HG02610 (cell line): ENCODE results near the gene GMDS.

ENCODE experiments used
- ATAC-seq: cut with Tn5 transposase; IDR thresholded peaks from one replicate; pipeline ENCODE4 v1.9.1; 2021; ENCODE audit warnings: mild to moderate bottlenecking, moderate library complexity; ENCODE audit not compliant: unreplicated experiment

GMDS gene

GRCh38 chr6:1871724-1872315 is 373.6 kb downstream of the GMDS start:
- no peak for ATAC-seq

GRCh38 chr6:1870932-1871331 is 374.5 kb downstream of the GMDS start:
- no peak for ATAC-seq

- no peak for ATAC-seq
Observed at GRCh38 chr6:1870251-1870650, 375.2 kb downstream of the GMDS start.

GRCh38 chr6:1869769-1870168 is 375.6 kb downstream of the GMDS start:
- ATAC-seq, result no peak

GRCh38 chr6:1869308-1869707 is 376.1 kb downstream of the GMDS start:
- no peak for ATAC-seq

- ATAC-seq, result peak; percentile 84
Observed at GRCh38 chr6:1868561-1869261, 376.7 kb downstream of the GMDS start.

GRCh38 chr6:1867197-1867596 is 378.2 kb downstream of the GMDS start:
- ATAC-seq, result no peak

- ATAC-seq, result no peak
Observed at GRCh38 chr6:1865585-1865984, 379.8 kb downstream of the GMDS start.

GRCh38 chr6:1864496-1864895 is 380.9 kb downstream of the GMDS start:
- ATAC-seq, result no peak

- no peak for ATAC-seq
Observed at GRCh38 chr6:1862411-1862810, 383.0 kb downstream of the GMDS start.

- ATAC-seq, result peak; percentile 77
Observed at GRCh38 chr6:1860756-1861348, 384.6 kb downstream of the GMDS start.

GRCh38 chr6:1858859-1859258 is 386.5 kb downstream of the GMDS start:
- ATAC-seq, result no peak

- ATAC-seq, result no peak
Observed at GRCh38 chr6:1858196-1858595, 387.2 kb downstream of the GMDS start.

- ATAC-seq, result peak; percentile 71
Observed at GRCh38 chr6:1856381-1856780, 389.0 kb downstream of the GMDS start.

- ATAC-seq, result no peak
Observed at GRCh38 chr6:1855890-1856289, 389.5 kb downstream of the GMDS start.

- ATAC-seq, result no peak
Observed at GRCh38 chr6:1854296-1854695, 391.1 kb downstream of the GMDS start.

- no peak for ATAC-seq
Observed at GRCh38 chr6:1853761-1854160, 391.6 kb downstream of the GMDS start.

- no peak for ATAC-seq
Observed at GRCh38 chr6:1851681-1852456, 393.5 kb downstream of the GMDS start.

GRCh38 chr6:1850840-1851157 is 394.6 kb downstream of the GMDS start:
- ATAC-seq, result no peak

- ATAC-seq, result no peak
Observed at GRCh38 chr6:1850121-1850839, 395.1 kb downstream of the GMDS start.

- no peak for ATAC-seq
Observed at GRCh38 chr6:1849691-1850090, 395.7 kb downstream of the GMDS start.
